Suprapubic skin (tissue), 4 donors: ENCODE data around the gene LHFPL4. TPM values are rescaled to one million over a fixed set of nuclear protein-coding genes. Genes with fewer than 3 reads are reported as not detected.
"Not testable (repeated sequence)": the region's sequence is repeated elsewhere in the genome, so short reads cannot be mapped to it uniquely, and the experiment has no call there.

ENCODE experiments used
- DNase-seq, 2 donors: peaks; one replicate each; pipeline ENCODE4 v3.0.0-alpha.2; 2019; ENCODE audit warnings: low spot score in 2 of 2
- H3K27ac ChIP-seq: fragments of 200-600 bp; sonication (generic); one replicate; pipeline ENCODE4 v1.5.1; 2019
- H3K27me3 ChIP-seq: fragments of 200-600 bp; sonication (generic); one replicate; pipeline ENCODE4 v1.5.1; 2019
- H3K36me3 ChIP-seq: fragments of 200-600 bp; sonication (generic); one replicate; pipeline ENCODE4 v1.5.1; 2019
- H3K4me1 ChIP-seq: fragments of 200-600 bp; sonication (generic); one replicate; pipeline ENCODE4 v1.5.1; 2019
- H3K4me3 ChIP-seq: fragments of 200-600 bp; sonication (generic); one replicate; pipeline ENCODE4 v1.5.1; 2019; ENCODE audit warnings: mild to moderate bottlenecking
- H3K9me3 ChIP-seq: fragments of 200-600 bp; sonication (generic); one replicate; pipeline ENCODE4 v1.5.1; 2019
- CTCF ChIP-seq, 2 donors: fragments of 200-600 bp in 1 of 2; fragments of 450-650 bp in 1 of 2; sonication (generic) in 1 of 2; IDR thresholded peaks; one replicate each; pipeline ENCODE4 v1.5.1; 2016 to 2019; ENCODE audit warnings: antibody characterized with exemption in 2 of 2, mild to moderate bottlenecking in 1 of 2, moderate library complexity in 1 of 2
- EP300 ChIP-seq: sonication (generic); formaldehyde crosslinking; IDR thresholded peaks from one replicate; pipeline ENCODE4 v1.6.1; 2017; ENCODE audit warnings: antibody characterized with exemption
- POLR2A ChIP-seq, 2 donors: fragments of 450-650 bp; IDR thresholded peaks; one replicate each; pipeline ENCODE4 v1.6.1; 2017; ENCODE audit warnings: antibody characterized with exemption in 2 of 2, mild to moderate bottlenecking in 2 of 2, moderate library complexity in 2 of 2
- POLR2AphosphoS5 ChIP-seq, 3 donors: sonication (generic); formaldehyde crosslinking; IDR thresholded peaks; one replicate each; pipeline ENCODE4 v1.6.1; 2017; ENCODE audit warnings: antibody characterized with exemption in 3 of 3
- WGBS: methylation state at CpG from one replicate; pipeline ENCODE4 v1.1.5; 2018; 5-methylcytosine and 5-hydroxymethylcytosine counted together
- total RNA-seq, 4 donors: library from RNA; depleted of rRNA; stranded (reverse); fragments of >200 nt; gene quantifications; one replicate each; pipeline ENCODE4 v1.1.0, GENCODE V29; 2016

The LHFPL4 gene
- under 1 TPM in 1 of 4 donors, not detected in 3; 0.19 TPM for total RNA-seq

- peak within 1 kb of the TSS; percentile 1 for H3K4me3 ChIP-seq
- H3K27ac ChIP-seq, result no peak within 1 kb of the TSS
- no peak for DNase-seq
- peaks cover 57% of the 10 kb centered on the region for H3K27me3 ChIP-seq
- H3K36me3 ChIP-seq, result no peaks in the 10 kb centered on the region
- H3K9me3 ChIP-seq, result no peaks in the 10 kb centered on the region
- peaks cover 7% of the 10 kb centered on the region for H3K4me1 ChIP-seq
- TF ChIP-seq CTCF (IDR thresholded peaks at IDR 0.05), result no peak
- no peak for TF ChIP-seq POLR2AphosphoS5 (IDR thresholded peaks at IDR 0.05)
- TF ChIP-seq POLR2A (IDR thresholded peaks at IDR 0.05), result no peak
- no peak for TF ChIP-seq EP300
- 7% methylated on average over 33 of the region's 75 CpGs for WGBS
Observed at GRCh38 chr3:9553021-9553947, at the start of gene LHFPL4. Gene LHFPL4, minus strand, starts transcription at chr3:9553822. Its CDS starts 1,143 bp downstream, at chr3:9552679.

DNA sequence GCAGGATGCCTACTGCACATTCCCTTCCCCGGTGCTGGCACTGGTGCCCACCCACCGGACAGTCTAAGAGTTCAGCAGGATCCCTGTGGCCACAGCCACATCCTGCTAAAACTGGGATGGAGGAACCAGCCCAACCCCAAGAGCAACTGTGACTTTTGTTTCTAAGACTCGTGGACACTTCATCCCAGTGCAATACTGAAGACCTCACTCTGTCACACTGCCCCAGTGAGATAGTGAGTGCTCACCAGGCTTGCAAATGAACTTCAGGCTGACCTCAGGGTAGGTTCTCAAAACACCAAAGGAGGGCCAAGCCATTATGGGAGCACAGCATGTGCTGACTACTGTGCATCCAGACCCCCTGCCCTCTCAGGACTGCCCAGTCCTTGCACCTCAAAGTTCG, 49.0 kb upstream of the LHFPL4 start:
- DNase-seq, result no peak
- H3K27me3 ChIP-seq, result peaks cover 18% of the 10 kb centered on the region
- no peak overlapping the region for H3K27ac ChIP-seq
- no peaks in the 10 kb centered on the region for H3K36me3 ChIP-seq
- H3K4me1 ChIP-seq, result peaks cover 5% of the 10 kb centered on the region
- peaks cover 20% of the 10 kb centered on the region for H3K9me3 ChIP-seq
- no peak for TF ChIP-seq POLR2AphosphoS5 (IDR thresholded peaks at IDR 0.05)
- no peak for TF ChIP-seq CTCF (IDR thresholded peaks at IDR 0.05)
- no peak for TF ChIP-seq EP300
- TF ChIP-seq POLR2A (IDR thresholded peaks at IDR 0.05), result no peak
- WGBS, result 92% methylated on average over 3 of the region's 4 CpGs
- no peak overlapping the region for H3K4me3 ChIP-seq

DNA sequence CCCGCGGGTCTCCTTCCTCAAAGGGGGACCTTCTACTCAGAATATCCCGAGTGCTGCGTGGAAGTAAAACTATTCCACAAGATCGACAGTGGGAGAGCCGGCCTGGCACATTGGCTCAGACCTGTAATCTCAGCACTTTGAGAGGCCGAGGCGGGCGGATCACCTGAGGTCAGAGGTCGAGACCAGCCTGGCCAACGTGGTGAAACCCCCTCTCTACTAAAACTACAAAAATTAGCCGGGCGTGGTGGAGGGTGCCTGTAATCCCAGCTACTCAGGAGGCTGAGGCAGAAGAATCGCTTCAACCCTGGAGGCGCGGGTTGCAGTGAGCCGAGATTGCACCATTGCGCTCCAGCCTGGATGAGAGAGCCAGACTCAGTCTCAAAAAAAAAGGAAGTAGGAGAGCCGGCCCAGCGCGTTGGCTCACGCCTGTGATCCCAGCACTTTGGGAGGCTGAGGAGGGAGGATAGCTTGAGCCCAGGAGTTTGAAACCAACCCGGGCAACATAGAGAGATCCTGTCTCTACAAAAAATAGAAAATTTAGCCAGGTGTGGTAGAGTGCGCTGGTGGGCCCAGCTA, 47.5 kb upstream of the LHFPL4 start:
- peaks cover 18% of the 10 kb centered on the region for H3K27me3 ChIP-seq
- not testable (repeated sequence) for H3K4me1 ChIP-seq, H3K27ac ChIP-seq, DNase-seq, H3K36me3 ChIP-seq
- 81% methylated on average over 15 of the region's 24 CpGs for WGBS
- peak overlapping the region; percentile 33 for H3K4me3 ChIP-seq
- peaks cover 20% of the 10 kb centered on the region for H3K9me3 ChIP-seq

GRCh38 chr3:9600597-9600996, 47.0 kb upstream of the LHFPL4 start:
- Histone ChIP-seq H3K4me3 (peak overlapping the region; percentile 33), H3K36me3 (no peaks in the 10 kb centered on the region), H3K4me1 (peaks cover 5% of the 10 kb centered on the region), H3K9me3 (peaks cover 16% of the 10 kb centered on the region), H3K27me3 (peaks cover 18% of the 10 kb centered on the region), H3K27ac (no peak overlapping the region)
- DNase-seq, result no peak
- 0% methylated on average over 8 of the region's 42 CpGs for WGBS
- TF ChIP-seq EP300 (no peak), CTCF (IDR thresholded peaks at IDR 0.05) (no peak), POLR2AphosphoS5 (IDR thresholded peaks at IDR 0.05) (no peak), POLR2A (IDR thresholded peaks at IDR 0.05) (no peak)

- Histone ChIP-seq H3K27me3 (peaks cover 18% of the 10 kb centered on the region), H3K4me3 (no peak overlapping the region), H3K9me3 (peaks cover 6% of the 10 kb centered on the region), H3K36me3 (no peaks in the 10 kb centered on the region), H3K4me1 (peaks cover 5% of the 10 kb centered on the region), H3K27ac (no peak overlapping the region)
- WGBS, result 76% methylated on average over 7 of the region's 7 CpGs
- no peak for DNase-seq
- no peak for TF ChIP-seq POLR2A (IDR thresholded peaks at IDR 0.05)
- no peak for TF ChIP-seq CTCF (IDR thresholded peaks at IDR 0.05)
- no peak for TF ChIP-seq POLR2AphosphoS5 (IDR thresholded peaks at IDR 0.05)
Observed at GRCh38 chr3:9598783-9599387, 45.3 kb upstream of the LHFPL4 start.
